Measurements from ENCODE around the gene CORO2B. TPM values are rescaled to one million over a fixed set of nuclear protein-coding genes. Genes with fewer than 3 reads are reported as not detected.

CORO2B gene
- total and polyA plus RNA-seq, 4 donors = 2.4 to 12.5 (median 4.3) TPM

- H3K27ac ChIP-seq (ENCODE audit: low read depth in 1 of 2, low read length in 1 of 2) = no peak overlapping the region
- peaks cover 0 to 60% (median 27%) of the 10 kb centered on the region in 5 donors for H3K4me1 ChIP-seq (ENCODE audit: control insufficient read depth in 5 of 5, insufficient read depth in 5 of 5, low read length in 5 of 5)
- peak overlapping the region in 1 of 2 donors; percentile 48 for H3K9ac ChIP-seq (ENCODE audit: insufficient read depth in 1 of 2, low read length in 2 of 2)
- H3K4me3 ChIP-seq = no peak overlapping the region
- H3K36me3 ChIP-seq (ENCODE audit: control insufficient read depth in 4 of 4, insufficient read depth in 4 of 4, low read length in 4 of 4) = no peaks in the 10 kb centered on the region
- no peaks in the 10 kb centered on the region for H3K27me3 ChIP-seq (ENCODE audit: control insufficient read depth in 3 of 3, insufficient read depth in 3 of 3, low read length in 2 of 3)
- WGBS, 2 donors = 54 to 75% methylated on average over 7 of the region's 7 CpGs
- DNase-seq = peak; percentile 86 to 92 (median 91)
- ATAC-seq (ENCODE audit: insufficient read depth, low FRiP score) = no peak
- TF ChIP-seq CTCF (IDR thresholded peaks at IDR 0.05; ENCODE audit: control extremely low read depth, extremely low read depth) = no peak
- no peaks in the 10 kb centered on the region for H3K9me3 ChIP-seq (ENCODE audit: control insufficient read depth in 4 of 4, insufficient read depth in 3 of 4, low read length in 3 of 4)
Observed at GRCh38 chr15:68599560-68600071, 20.8 kb downstream of the CORO2B start.

- Histone ChIP-seq H3K36me3 (ENCODE audit: control insufficient read depth in 4 of 4, insufficient read depth in 4 of 4, low read length in 4 of 4) (no peaks in the 10 kb centered on the region), H3K27me3 (ENCODE audit: control insufficient read depth in 3 of 3, insufficient read depth in 3 of 3, low read length in 2 of 3) (no peaks in the 10 kb centered on the region), H3K9ac (ENCODE audit: insufficient read depth in 1 of 2, low read length in 2 of 2) (no peak overlapping the region), H3K9me3 (ENCODE audit: control insufficient read depth in 4 of 4, insufficient read depth in 3 of 4, low read length in 3 of 4) (no peaks in the 10 kb centered on the region), H3K27ac (ENCODE audit: low read depth in 1 of 2, low read length in 1 of 2) (peak overlapping the region; percentile 6 to 50), H3K4me3 (no peak overlapping the region), H3K4me1 (ENCODE audit: control insufficient read depth in 5 of 5, insufficient read depth in 5 of 5, low read length in 5 of 5) (peaks cover 0 to 65% (median 21%) of the 10 kb centered on the region in 5 donors)
- 78 to 90% methylated on average over 23 of the region's 23 CpGs for WGBS, 2 donors
- ATAC-seq (ENCODE audit: insufficient read depth, low FRiP score) (no peak), DNase-seq (peak in 2 of 3 donors; percentile 53 to 65)
- no peak for TF ChIP-seq CTCF (IDR thresholded peaks at IDR 0.05; ENCODE audit: control extremely low read depth, extremely low read depth)
Observed at GRCh38 chr15:68601206-68602197, 22.7 kb downstream of the CORO2B start.

GRCh38 chr15:68602459-68603215 lies 23.8 kb downstream of the CORO2B start:
- no peaks in the 10 kb centered on the region for H3K36me3 ChIP-seq (ENCODE audit: control insufficient read depth in 4 of 4, insufficient read depth in 4 of 4, low read length in 4 of 4)
- DNase-seq (no peak), ATAC-seq (ENCODE audit: insufficient read depth, low FRiP score) (no peak)
- peak overlapping the region in 1 of 2 donors; percentile 11 for H3K27ac ChIP-seq (ENCODE audit: low read depth in 1 of 2, low read length in 1 of 2)
- no peak overlapping the region for H3K4me3 ChIP-seq
- H3K4me1 ChIP-seq (ENCODE audit: control insufficient read depth in 5 of 5, insufficient read depth in 5 of 5, low read length in 5 of 5) = peaks cover 0 to 72% (median 21%) of the 10 kb centered on the region in 5 donors
- H3K27me3 ChIP-seq (ENCODE audit: control insufficient read depth in 3 of 3, insufficient read depth in 3 of 3, low read length in 2 of 3) = no peaks in the 10 kb centered on the region
- peaks cover 0 to 4% (median 0%) of the 10 kb centered on the region in 4 donors for H3K9me3 ChIP-seq (ENCODE audit: control insufficient read depth in 4 of 4, insufficient read depth in 3 of 4, low read length in 3 of 4)
- WGBS, 2 donors = 71 to 76% methylated on average over 11 of the region's 11 CpGs
- H3K9ac ChIP-seq (ENCODE audit: insufficient read depth in 1 of 2, low read length in 2 of 2) = no peak overlapping the region
- TF ChIP-seq CTCF (IDR thresholded peaks at IDR 0.05; ENCODE audit: control extremely low read depth, extremely low read depth) = no peak
